NCI-H446 (cell line): ENCODE measurements around the gene LRRC26.
"Not testable (repeated sequence)": the region's sequence is repeated elsewhere in the genome, so short reads cannot be mapped to it uniquely, and the experiment has no call there.

ENCODE experiments used
- DNase-seq, 2 experiments: peaks; one replicate each; lab custom pipeline; 2025; lab: John Stamatoyannopoulos, UW

Gene LRRC26

DNA sequence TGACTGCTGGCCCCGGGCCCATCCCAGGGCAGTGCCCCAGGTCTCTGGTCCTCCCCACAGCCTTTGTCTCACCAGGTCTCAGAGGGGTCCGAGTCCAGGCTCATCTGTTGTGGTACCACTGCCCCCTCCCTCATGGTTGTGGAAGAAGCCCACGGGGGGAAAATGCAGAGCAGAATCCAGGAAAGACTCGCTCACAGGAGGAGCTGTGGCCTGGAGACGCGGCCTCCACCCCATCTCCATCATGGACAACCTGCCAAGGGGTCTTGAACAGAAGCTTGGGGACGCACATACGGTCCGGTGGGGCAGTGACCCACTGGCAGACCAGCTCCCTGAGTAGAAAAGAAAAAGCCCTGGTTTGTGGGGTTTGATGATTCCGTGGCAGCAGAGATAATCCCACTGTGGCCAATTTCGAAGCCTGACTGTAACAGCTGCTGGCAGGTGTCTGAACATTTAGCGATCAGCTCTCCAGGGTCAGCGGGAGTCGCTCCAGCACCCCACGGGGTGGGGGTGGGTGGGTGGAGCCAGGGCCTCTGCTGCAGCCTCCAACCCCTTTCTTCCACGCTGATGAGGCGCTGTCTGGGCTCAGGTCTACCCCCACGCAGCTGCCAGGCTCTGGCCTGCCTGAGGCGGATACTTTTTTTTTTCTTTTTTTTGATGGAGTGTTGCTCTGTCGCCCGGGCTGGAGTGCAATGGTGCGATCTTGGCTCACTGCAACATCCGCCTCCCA lies 32.8 kb downstream of the LRRC26 start:
- no peak for DNase-seq

DNA sequence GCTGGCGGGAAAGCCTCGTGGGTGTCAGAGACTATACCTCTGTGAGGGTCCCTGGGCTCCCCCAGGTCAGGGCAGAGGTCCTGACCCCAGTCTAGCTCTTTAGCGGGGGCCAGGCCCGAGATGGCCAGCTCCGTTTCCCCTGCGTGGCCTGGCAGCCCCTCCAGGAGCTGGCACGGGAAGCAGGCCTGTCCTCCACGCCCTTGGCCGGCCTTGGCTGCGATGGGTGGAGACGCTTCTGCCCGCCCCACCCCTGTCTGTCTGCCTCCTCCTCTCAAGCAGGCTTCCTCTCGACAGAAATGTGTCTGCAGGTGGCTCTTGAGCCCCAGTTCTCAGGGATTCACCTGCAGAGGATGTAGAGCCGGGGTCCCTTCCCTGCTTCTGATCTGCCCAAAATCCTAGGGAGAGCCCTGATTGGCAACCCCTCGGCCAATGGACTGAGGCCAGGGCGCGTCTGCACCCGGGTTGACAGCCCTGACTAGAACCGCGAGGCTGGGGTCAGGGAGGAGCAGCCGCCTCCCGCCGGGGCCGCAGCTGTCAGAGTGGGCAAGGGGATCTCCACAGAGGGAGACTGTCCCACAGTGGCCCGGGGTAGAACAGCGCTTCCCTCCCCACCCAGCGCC lies 33.5 kb downstream of the LRRC26 start:
- no peak for DNase-seq

DNA sequence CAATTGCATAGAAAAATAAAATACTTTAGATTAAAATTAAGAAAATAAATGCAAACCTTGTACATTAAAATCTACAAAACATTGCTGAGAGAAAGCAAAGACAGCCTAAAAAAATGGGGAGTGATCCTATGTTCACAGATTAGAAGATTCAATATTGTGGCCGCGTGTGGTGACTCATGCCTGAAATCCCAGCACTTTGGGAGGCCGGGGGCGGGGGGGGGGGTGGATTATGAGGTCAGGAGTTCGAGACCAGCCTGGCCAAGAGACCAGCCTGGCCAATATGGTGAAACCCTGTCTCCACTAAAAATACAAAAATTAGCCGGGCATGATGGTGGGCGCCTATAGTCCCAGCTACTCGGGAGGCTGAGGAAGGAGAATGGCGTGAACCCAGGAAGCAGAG lies 34.7 kb downstream of the LRRC26 start:
- not testable (repeated sequence) for DNase-seq

DNA sequence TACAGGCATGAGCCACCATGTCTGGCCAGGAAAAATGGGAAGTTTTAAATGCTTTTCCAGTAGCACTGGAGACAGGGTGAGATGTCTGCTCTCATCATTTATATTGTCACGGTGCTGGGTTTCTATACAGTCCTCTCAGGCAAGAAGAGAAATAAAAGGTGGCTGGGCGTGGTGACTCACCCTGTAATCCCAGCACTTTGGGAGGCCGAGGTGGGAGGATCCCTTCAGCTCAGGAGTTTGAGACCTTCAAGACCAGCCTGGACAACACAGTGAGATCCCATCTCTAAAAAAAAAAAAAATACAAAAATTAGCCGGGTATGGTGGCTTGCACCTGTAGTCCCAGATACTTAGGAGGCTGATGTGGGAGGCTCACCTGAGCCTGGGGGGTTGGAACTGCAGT lies 35.7 kb downstream of the LRRC26 start:
- no peak for DNase-seq

DNA sequence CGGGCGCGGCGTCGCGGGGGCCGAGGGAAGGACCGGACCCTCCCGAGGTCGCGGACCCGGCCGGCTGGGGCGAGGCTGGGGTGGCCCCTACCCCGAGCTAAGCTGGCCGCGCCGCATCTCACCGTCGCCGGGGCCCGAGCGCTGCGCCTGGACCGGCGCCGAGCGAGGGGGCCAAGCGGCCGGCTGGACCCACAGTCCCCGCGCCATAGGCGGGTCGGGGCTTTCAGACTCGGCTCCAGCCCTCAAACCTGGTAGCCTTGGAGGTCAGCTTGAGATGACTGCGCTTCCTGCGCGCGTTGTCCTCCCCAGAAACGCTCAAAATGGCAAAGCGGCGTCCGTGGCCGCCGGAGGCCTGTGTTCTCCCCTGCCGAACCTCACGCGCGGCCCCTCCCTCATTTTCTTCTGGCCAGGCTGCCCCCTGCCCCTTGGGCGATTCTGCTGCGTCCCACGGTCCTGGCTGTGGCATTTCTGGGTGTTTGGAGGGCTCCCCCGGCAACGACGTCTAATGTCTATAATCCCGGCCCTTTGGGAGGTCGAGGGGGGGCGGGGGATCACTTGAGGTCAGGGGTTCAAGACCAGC lies 39.6 kb downstream of the LRRC26 start:
- DNase-seq = no peak

DNA sequence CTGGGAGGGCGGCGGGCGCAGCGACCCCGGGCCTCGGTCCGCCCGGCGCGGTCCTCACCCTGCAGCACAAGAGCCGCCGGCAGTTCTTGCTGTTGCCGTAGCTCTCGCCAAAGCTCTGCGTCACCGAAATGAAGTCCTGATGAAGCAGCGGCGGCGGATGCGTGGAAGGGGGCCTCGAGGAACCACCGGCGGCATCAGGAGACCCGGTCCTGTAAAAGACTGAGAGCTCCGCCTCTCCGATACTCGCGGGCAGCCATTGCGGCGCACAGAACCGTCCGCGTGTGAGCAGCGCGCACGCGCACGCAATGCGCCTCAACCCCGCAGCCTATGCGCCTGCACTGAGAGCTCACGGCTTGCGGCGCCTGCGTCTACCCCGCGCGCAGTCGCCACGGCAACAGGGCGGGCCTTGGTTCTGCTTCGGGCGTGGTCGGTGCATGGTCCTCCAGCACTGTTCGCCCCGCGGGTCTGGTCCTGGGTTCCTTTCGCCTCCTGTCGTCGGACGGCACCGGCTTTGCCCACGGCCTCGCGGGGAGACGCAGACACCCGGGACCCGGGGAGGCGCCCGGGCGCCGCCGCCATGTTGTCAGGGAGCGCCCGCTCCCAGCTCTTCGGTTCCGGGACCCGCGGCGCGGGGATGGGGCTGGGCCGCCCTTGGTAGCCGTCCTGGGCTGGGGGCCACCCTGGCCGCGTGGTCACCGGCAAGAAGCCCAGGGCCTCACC lies 40.2 kb downstream of the LRRC26 start:
- DNase-seq = peak; percentile 65 to 89

DNA sequence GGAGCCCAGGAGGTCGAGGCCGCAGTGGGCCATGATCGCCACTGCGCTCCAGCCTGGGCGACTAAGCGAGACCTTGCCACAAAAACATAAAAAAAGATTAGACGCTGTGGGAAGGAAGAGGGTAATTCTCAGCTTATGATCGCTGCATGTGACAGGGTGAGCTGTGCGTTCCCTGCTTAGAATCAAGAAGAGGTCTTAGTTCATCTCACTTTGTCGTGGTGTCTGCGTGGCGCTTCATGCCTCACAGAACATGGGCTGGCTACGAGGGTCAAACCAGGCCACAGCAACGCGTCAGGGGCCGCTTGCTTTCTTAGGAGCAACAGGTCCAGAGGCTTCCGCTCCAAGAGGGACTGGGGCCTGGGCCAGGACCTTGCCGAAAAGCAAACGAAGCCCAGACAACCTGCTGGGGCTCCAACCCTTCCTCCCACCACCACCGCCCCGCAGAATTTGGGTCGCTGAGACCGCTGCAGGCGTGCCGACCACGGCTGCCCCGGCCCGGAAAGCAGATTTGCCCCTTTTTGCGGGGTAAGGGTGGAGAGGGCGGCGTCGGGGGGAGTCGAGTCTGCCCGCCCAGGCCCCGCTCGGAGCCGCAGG lies 40.9 kb downstream of the LRRC26 start:
- no peak for DNase-seq

DNA sequence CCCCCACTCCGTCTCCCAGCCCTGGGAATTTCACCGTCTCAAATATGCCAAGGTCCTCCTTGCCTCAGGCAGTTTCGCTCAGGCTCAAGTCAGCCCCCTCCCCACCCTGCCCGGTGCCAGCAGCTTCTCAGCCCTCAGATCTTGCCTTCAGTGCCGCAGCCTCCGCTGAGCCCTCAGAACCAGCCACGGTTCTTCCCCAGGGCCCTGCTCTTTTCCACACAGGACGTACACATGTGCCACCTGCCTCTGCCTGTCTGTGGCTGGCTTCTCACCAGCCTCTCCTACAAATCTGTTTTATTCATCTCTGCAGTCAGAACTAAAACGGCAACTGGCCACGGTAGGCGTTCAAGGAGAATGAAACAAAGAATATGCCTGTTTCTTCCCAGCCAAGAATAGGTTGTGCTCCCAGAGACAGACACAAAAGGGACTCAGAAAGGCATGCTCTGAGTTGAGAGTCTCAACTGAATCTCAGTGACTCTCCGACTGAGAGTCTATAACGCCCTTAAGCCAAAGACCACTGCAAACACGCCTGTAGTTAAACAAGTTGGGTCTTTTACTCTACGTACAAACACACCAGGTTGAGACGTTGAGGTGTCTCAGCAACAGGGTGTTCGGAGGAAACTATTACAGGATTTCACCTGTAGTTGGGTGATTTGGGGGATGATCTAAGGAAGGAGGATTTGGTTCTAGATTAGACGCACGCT lies 41.5 kb downstream of the LRRC26 start:
- no peak for DNase-seq

DNA sequence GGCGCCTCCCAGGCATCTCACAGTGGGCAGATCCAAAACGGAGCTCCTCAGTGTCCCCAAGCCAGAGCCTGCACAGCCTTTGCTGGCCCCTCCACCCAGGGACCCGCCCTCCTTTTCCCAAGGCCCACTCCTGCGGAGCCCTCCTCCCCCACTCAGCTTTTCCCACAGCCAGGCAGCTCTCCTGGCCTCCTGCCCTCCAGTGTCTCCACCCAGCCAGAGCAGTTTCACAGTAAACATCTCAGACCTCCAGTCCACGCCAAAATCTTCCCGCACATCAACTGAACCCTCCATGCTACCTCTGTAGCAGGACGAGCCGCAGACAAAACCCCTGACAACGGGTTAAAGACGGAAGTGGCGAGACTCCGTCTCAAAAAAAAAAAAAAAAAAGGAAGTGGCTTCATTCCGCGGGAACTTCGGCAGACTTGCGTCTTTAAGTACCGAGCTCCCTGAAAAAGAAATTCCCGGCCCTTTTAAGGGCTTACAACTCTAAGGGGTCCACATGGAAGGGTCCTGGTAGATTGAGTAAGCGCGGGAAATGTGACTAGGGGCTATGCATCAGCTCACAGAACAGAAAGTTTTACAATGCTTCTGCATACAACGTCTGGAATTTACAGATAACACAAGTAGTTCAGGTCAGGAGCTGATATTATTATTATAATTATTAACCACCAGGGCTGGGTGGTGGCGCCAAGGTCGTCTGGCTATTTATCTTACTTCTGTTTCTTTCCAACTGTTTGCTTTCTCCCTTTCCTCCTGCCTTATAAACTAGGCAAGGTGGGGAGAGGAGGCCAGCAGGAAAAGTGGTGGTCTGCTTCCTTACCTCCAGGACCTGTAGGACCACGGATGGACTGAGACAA lies 42.3 kb downstream of the LRRC26 start:
- DNase-seq = no peak

DNA sequence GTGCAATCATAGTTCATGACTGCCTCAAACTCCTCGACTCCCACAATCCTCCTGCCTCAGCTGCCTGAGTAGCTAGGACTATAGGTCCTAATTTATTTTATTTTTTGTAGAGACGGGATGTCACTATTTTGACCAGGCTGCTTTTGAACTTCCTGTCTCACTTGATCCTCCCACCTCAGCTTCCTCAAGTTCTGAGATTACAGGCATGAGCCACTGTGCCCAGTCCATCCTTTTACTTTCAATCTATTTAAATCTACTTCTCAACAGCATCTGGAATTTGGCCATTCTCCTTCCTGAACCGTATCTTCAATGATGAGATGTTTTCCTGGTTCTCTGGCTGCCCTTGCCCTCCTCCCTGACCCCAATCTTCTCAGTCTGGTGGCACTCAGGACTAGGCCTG lies 43.1 kb downstream of the LRRC26 start:
- no peak for DNase-seq

DNA sequence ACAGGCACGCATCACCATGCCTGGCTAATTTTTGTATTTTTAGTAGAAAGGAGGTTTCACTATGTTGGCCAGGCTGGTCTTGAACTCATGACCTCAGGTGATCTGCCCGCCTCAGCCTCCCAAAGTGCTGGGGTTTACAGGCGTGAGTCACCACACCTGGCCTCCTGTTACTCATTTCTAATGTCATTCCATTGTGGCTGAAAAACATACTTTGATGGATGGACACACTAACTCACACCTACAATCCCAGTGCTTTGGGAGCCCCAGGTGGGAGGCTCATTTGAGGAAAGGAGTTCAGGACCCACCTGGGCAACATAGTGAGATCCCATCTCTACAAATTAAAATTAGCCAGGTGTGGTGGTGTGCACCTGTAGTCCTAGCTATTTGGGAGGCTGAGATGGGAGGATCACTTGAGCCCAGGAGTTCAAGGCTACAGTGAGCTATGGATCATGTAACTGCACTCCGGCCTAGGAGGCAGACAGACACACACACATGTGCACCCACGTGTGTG lies 45.8 kb downstream of the LRRC26 start:
- not testable (repeated sequence) for DNase-seq

DNA sequence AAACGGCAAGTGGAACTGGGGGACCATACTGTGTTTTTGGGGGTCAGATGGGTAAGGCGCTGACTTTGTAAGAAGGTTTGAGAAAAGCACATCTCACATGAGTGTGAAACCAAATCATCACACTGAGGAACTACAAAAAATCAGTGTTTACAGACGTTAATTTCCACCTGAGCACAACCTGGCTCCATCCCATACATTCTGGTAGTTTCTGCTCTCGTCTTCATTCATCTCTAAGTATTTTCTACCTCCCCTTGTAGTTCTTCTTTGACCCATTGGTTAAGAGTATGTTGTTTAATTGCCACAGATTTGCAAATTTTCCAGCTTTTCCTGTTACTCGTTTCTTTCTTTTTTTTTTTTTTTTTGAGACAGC lies 46.4 kb downstream of the LRRC26 start:
- no peak for DNase-seq

DNA sequence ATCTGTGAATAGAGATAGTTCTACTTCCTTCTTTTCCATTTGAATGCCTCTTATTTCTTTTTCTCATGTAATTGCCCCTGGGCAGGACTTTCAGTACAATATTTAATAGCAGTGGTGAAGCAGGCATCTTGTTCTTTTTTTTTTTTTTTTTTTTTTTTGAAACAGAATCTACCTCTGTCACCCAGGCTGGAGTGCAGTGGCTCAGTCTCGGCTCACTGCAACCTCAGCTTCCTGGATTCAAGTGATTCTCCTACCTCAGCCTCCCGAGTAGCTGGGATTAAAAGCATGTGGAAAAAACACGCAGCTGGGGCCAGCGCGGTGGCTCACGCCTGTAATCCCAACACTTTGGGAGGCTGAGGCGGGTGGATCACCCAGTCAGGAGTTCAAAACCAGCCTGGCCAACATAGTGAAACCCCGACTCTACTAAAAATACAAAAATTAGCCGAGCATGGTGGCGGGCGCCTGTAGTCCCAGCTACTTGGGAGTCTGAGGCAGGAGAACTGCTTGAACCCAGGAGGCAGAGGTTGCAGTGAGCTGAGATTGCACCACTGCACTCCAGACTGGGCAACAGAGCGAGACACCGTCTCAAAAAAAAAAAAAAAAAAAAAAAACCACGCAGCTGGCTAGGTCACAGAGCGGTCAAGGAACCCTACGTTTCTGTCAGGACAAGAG lies 46.9 kb downstream of the LRRC26 start:
- not testable (repeated sequence) for DNase-seq

DNA sequence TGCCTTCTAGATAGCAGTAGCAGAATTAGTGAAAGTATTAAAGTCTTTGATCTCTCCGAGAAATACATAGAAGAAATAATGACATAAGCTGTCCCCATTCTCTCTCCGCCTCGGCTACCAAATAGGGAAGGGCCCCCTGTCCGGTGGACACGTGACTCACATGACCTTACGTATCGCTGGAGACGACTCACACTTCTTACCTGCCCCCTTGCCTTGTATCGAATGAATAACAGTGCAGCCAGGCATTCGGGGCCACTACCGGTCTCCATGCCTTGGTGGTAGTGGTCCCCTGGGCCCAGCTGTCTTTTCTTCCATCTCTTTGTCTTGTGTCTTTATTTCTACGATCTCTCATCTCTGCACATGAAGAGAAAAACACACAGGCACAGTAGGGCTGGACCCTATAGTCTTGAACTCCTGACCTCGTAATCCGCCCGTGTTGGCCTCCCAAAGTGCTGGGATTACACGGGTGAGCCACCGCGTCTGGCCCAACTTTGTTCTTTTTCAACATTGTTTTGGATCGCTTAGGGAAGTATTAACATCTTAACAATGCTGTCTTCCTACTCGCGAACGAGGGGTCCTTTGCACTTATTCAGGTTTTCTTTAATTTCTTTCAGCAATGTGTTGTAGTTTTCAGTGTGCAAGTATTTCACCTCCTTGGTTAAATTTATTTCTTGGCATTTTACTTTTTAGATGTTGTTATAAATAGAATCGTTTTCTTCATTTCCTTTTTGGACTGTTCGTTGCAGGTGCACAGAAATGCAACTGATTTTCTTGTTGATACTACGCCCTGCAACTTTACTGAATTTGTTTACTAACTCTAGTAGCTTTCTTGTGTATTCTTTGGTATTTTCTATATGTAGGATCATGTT lies 47.7 kb downstream of the LRRC26 start:
- DNase-seq = not testable (repeated sequence)
